ENCODE data around the gene PPIG. TPM values are rescaled to one million over a fixed set of nuclear protein-coding genes. Genes with fewer than 3 reads are reported as not detected.
"Not testable (repeated sequence)": the region's sequence is repeated elsewhere in the genome, so short reads cannot be mapped to it uniquely, and the experiment has no call there.

Gene PPIG
- total RNA-seq, 1 donor from 2014 or later: 54.2 TPM

- DNase-seq (ENCODE audit: low spot score): no peak
- Mint-ChIP-seq H3K27ac (no peak overlapping the region), H3K36me3 (ENCODE audit: low read depth) (peaks cover 17% of the 10 kb centered on the region), H3K4me1 (ENCODE audit: low read depth) (peaks cover 32% of the 10 kb centered on the region), H3K27me3 (ENCODE audit: insufficient read depth) (no peaks in the 10 kb centered on the region), H3K9me3 (no peaks in the 10 kb centered on the region), H3K4me3 (peak overlapping the region; percentile 99)
- intact Hi-C loops (cut with micrococcal nuclease): loop anchor here (1.0 to 10.0 kb wide), 7 partner anchors 9 to 1362 kb away; partner anchors contain the start of genes BBS5, CFAP210, PHOSPHO2 and PPIG
Measured at GRCh38 chr2:169572821-169573159, 11.4 kb upstream of the PPIG start.

DNA sequence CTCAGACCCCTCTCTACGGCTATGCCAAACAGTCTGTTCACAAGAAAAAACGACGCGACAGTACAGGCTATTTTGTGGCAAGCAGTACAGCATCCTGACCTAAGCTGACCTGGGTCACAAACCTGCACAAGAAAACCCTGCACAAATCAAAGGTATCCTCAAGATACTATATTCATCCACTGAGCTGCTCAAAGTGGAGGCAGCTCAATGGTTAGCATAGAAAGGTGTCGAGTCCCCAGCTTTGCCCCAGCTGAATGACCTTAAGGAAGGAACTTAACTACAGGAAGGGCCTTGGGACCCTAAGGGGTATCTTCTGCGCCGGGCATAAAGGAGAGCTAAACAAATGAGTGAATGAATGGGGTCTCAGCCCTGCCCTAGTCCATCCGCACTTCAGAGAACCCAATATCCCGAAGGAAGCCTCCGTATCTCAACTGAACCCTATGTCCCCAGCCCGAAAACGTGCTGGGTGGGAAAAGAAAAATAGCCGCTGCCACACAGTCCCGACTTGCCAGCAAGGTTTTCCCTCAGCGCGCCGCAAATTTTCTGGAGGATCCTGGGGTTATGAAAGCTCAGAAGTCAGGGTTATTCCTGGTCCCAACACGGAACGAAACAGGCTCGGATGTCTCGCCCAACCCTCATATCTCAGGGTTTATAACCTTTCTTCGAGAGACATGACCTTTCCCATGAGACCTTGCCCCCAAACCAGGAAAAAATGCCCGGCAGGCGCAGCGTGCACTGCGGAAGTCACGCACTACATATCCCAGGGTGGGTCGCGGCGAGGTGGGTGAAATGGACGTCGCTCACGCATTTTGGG lies 10.8 kb upstream of the PPIG start, which contains the start of gene FASTKD1:
Gene FASTKD1, minus strand, starts transcription at position 706 of the 814 bp plus-strand sequence. CDS start 1,836 bp downstream, outside the sequence.
- peaks cover 14% of the 10 kb centered on the region for H3K36me3 Mint-ChIP-seq (ENCODE audit: low read depth)
- intact Hi-C loops (cut with micrococcal nuclease): loop anchor here (1.0 to 10.0 kb wide), 7 partner anchors 10 to 1361 kb away; partner anchors contain the start of genes BBS5, CFAP210, PHOSPHO2 and PPIG

DNA sequence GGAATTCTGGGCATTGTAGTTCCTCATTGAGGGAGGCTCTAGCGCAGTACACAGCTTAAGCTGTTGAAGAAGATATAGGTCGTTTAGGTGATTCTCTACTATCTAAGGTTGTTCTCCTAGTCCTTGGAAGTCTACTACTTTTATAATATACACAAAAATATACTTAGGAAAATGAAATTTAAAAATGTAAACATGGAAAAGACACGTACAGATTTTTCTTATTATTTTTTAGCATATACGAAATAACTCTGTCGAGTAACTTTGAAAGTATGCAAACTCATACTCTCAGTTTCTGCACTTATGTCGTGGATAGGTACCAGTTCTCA lies 10.2 kb upstream of the PPIG start:
- Mint-ChIP-seq H3K27ac (peak overlapping the region; percentile 90), H3K4me3 (peak overlapping the region; percentile 99), H3K36me3 (ENCODE audit: low read depth) (peaks cover 14% of the 10 kb centered on the region), H3K27me3 (ENCODE audit: insufficient read depth) (peaks cover 4% of the 10 kb centered on the region), H3K4me1 (ENCODE audit: low read depth) (peaks cover 32% of the 10 kb centered on the region), H3K9me3 (no peaks in the 10 kb centered on the region)
- intact Hi-C loops (cut with micrococcal nuclease): loop anchor here (1.0 to 10.0 kb wide), 7 partner anchors 10 to 1361 kb away; partner anchors contain the start of genes BBS5, CFAP210, PHOSPHO2 and PPIG
- DNase-seq (ENCODE audit: low spot score): no peak

More for the DNA sequence above, 10.8 kb upstream of the PPIG start, which contains the start of gene FASTKD1:
- peaks cover 32% of the 10 kb centered on the region for H3K4me1 Mint-ChIP-seq (ENCODE audit: low read depth)
- peak within 1 kb of the TSS; percentile 99 for H3K4me3 Mint-ChIP-seq
- DNase-seq (ENCODE audit: low spot score): peak; percentile 82
- peak within 1 kb of the TSS; percentile 90 for H3K27ac Mint-ChIP-seq
- H3K27me3 Mint-ChIP-seq (ENCODE audit: insufficient read depth): no peaks in the 10 kb centered on the region
- H3K9me3 Mint-ChIP-seq: no peaks in the 10 kb centered on the region

DNA sequence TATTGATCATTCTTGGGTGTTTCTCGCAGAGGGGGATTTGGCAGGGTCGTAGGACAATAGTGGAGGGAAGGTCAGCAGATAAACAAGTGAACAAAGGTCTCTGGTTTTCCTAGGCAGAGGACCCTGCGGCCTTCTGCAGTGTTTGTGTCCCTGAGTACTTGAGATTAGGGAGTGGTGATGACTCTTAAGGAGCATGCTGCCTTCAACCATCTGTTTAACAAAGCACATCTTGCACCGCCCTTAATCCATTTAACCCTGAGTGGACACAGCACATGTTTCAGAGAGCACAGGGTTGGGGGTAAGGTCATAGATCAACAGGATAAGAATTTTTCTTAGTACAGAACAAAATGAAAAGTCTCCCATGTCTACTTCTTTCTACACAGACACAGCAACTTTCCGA lies 9.6 kb upstream of the PPIG start:
- not testable (repeated sequence) for H3K27ac Mint-ChIP-seq; DNase-seq (ENCODE audit: low spot score); H3K9me3 Mint-ChIP-seq; H3K27me3 Mint-ChIP-seq (ENCODE audit: insufficient read depth); H3K4me3 Mint-ChIP-seq
- intact Hi-C loops (cut with micrococcal nuclease): loop anchor here (5.0 to 10.0 kb wide), 3 partner anchors 97 to 1360 kb away; partner anchors contain the start of genes BBS5 and STK39
- Mint-ChIP-seq H3K4me1 (ENCODE audit: low read depth) (peaks cover 27% of the 10 kb centered on the region), H3K36me3 (ENCODE audit: low read depth) (peaks cover 14% of the 10 kb centered on the region)

GRCh38 chr2:169575264-169575663 lies 8.9 kb upstream of the PPIG start:
- H3K27me3 Mint-ChIP-seq (ENCODE audit: insufficient read depth); H3K4me3 Mint-ChIP-seq; H3K9me3 Mint-ChIP-seq; DNase-seq (ENCODE audit: low spot score); H3K27ac Mint-ChIP-seq; H3K36me3 Mint-ChIP-seq (ENCODE audit: low read depth): not testable (repeated sequence)
- H3K4me1 Mint-ChIP-seq (ENCODE audit: low read depth): peaks cover 21% of the 10 kb centered on the region
- intact Hi-C loops (cut with micrococcal nuclease): loop anchor here (10.0 kb wide), 1 partner anchor 1360 kb away; no protein-coding TSS in a partner anchor

DNA sequence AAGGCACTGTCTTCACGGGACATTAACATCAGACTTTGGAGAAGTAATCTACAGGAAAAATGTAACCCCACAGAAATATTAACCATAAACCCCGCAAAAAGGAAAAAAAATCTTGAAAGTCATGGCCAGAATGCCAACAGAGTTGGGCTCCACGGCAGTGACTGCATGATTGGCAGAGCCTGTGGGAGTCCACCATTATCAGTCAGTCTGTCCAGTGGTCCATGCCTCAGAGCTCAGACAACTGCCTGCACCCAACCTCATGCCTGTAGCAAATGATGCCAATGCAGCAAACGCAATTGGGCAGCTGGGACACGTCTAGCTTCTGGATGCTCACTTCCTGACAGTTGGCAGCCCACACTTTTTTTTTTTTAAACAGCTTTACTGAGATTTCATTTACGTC lies 5.1 kb upstream of the PPIG start:
- DNase-seq (ENCODE audit: low spot score): no peak
- Mint-ChIP-seq H3K27me3 (ENCODE audit: insufficient read depth) (peaks cover 6% of the 10 kb centered on the region), H3K9me3 (peaks cover 12% of the 10 kb centered on the region), H3K4me1 (ENCODE audit: low read depth) (peaks cover 2% of the 10 kb centered on the region), H3K36me3 (ENCODE audit: low read depth) (peaks cover 5% of the 10 kb centered on the region), H3K27ac (no peak overlapping the region), H3K4me3 (no peak overlapping the region)
- intact Hi-C loops (cut with micrococcal nuclease): loop anchor here (10.0 kb wide), 1 partner anchor 1356 kb away; no protein-coding TSS in a partner anchor

DNA sequence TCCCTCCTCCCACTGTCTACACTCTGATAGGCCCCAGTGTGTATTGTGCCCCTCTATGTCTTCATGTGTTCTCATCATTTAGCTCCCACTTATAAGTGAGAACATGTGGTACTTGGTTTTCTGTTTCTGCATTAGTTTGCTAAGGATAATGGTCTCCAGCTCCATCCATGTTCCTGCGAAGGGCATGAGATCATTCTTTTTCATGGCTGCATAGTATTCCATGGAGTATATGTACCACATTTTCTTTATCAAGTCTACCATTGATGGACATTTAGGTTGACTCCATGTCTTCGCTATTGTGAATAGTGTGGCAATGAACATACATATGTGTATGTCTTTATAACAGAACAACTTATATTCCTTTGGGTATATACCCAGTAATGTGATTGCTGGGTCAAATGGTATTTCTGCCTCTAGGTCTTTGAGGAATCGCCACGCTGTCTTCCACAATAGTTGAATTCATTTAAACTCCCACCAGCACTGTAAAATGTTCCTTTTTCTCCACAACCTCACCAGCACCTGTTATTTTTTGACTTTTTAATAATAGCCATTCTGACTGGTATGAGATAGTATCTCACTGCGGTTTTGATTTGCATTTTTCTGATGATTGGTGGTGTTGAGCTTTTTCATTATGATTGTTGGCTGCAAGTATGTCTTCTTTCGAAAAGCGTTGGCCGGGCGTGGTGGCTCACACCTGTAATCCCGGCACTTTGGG lies 1.4 kb upstream of the PPIG start:
- H3K27ac Mint-ChIP-seq; H3K4me3 Mint-ChIP-seq; DNase-seq (ENCODE audit: low spot score); H3K27me3 Mint-ChIP-seq (ENCODE audit: insufficient read depth); intact Hi-C loops (cut with micrococcal nuclease): not testable (repeated sequence)
- Mint-ChIP-seq H3K9me3 (peaks cover 13% of the 10 kb centered on the region), H3K4me1 (ENCODE audit: low read depth) (peaks cover 17% of the 10 kb centered on the region), H3K36me3 (ENCODE audit: low read depth) (peaks cover 13% of the 10 kb centered on the region)

- H3K4me1 Mint-ChIP-seq (ENCODE audit: low read depth): peaks cover 17% of the 10 kb centered on the region
- H3K4me3 Mint-ChIP-seq: peak overlapping the region; percentile 100
- H3K27me3 Mint-ChIP-seq (ENCODE audit: insufficient read depth): peaks cover 8% of the 10 kb centered on the region
- H3K9me3 Mint-ChIP-seq: peaks cover 13% of the 10 kb centered on the region
- peaks cover 13% of the 10 kb centered on the region for H3K36me3 Mint-ChIP-seq (ENCODE audit: low read depth)
- intact Hi-C loops (cut with micrococcal nuclease): no loop called here
- no peak for DNase-seq (ENCODE audit: low spot score)
- H3K27ac Mint-ChIP-seq: no peak overlapping the region
Measured at GRCh38 chr2:169583518-169583917, 633 bp upstream of the PPIG start.

DNA sequence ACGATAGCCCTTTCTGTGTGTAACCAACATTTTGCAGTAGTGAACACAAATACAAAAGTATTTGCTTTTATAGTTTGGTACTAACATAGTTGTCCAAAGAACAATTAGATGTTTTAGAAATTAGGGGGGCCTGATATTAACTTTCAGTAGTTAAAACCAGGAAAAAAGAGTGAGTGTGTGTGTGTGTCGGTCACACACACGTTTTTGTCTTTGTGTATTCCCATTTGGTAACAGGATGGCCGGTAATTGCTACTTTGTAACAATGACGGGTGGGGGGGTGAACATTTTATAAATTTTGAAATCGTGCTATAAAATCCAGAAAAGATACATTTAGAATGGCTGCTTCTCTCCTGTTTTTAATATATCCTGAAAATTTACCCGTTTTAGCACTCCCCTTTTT lies 1.5 kb downstream of the PPIG start:
- DNase-seq (ENCODE audit: low spot score): no peak
- Mint-ChIP-seq H3K9me3 (peaks cover 13% of the 10 kb centered on the region), H3K36me3 (ENCODE audit: low read depth) (peaks cover 13% of the 10 kb centered on the region), H3K27ac (peak overlapping the region; percentile 100), H3K4me1 (ENCODE audit: low read depth) (peaks cover 32% of the 10 kb centered on the region), H3K27me3 (ENCODE audit: insufficient read depth) (peaks cover 2% of the 10 kb centered on the region), H3K4me3 (peak overlapping the region; percentile 100)
- intact Hi-C loops (cut with micrococcal nuclease): no loop called here

GRCh38 chr2:169590804-169591203 lies 6.7 kb downstream of the PPIG start:
- intact Hi-C loops (cut with micrococcal nuclease): no loop called here
- H3K36me3 Mint-ChIP-seq (ENCODE audit: low read depth): peaks cover 4% of the 10 kb centered on the region
- H3K27ac Mint-ChIP-seq: no peak overlapping the region
- H3K9me3 Mint-ChIP-seq: no peaks in the 10 kb centered on the region
- H3K4me3 Mint-ChIP-seq: no peak overlapping the region
- no peaks in the 10 kb centered on the region for H3K27me3 Mint-ChIP-seq (ENCODE audit: insufficient read depth)
- no peak for DNase-seq (ENCODE audit: low spot score)
- H3K4me1 Mint-ChIP-seq (ENCODE audit: low read depth): peaks cover 23% of the 10 kb centered on the region

GRCh38 chr2:169596546-169596945 lies 12.4 kb downstream of the PPIG start:
- DNase-seq (ENCODE audit: low spot score): not testable (repeated sequence)

GRCh38 chr2:169598982-169599381 lies 14.8 kb downstream of the PPIG start:
- no peak overlapping the region for H3K27ac Mint-ChIP-seq
- intact Hi-C loops (cut with micrococcal nuclease): no loop called here

More at GRCh38 chr2:169596546-169596945, 12.4 kb downstream of the PPIG start:
- H3K36me3 Mint-ChIP-seq (ENCODE audit: low read depth); H3K4me3 Mint-ChIP-seq; intact Hi-C loops (cut with micrococcal nuclease); H3K4me1 Mint-ChIP-seq (ENCODE audit: low read depth); H3K27me3 Mint-ChIP-seq (ENCODE audit: insufficient read depth); H3K9me3 Mint-ChIP-seq; H3K27ac Mint-ChIP-seq: not testable (repeated sequence)

GRCh38 chr2:169599568-169599967 lies 15.4 kb downstream of the PPIG start:
- no peak overlapping the region for H3K4me3 Mint-ChIP-seq
- no peaks in the 10 kb centered on the region for H3K9me3 Mint-ChIP-seq
- H3K27me3 Mint-ChIP-seq (ENCODE audit: insufficient read depth): no peaks in the 10 kb centered on the region
- intact Hi-C loops (cut with micrococcal nuclease): no loop called here
- no peak overlapping the region for H3K27ac Mint-ChIP-seq
- H3K36me3 Mint-ChIP-seq (ENCODE audit: low read depth): peaks cover 7% of the 10 kb centered on the region
- H3K4me1 Mint-ChIP-seq (ENCODE audit: low read depth): peaks cover 6% of the 10 kb centered on the region
- DNase-seq (ENCODE audit: low spot score): no peak

More at GRCh38 chr2:169598982-169599381, 14.8 kb downstream of the PPIG start:
- Mint-ChIP-seq H3K36me3 (ENCODE audit: low read depth) (peaks cover 5% of the 10 kb centered on the region), H3K4me1 (ENCODE audit: low read depth) (peaks cover 6% of the 10 kb centered on the region), H3K4me3 (no peak overlapping the region), H3K27me3 (ENCODE audit: insufficient read depth) (no peaks in the 10 kb centered on the region), H3K9me3 (no peaks in the 10 kb centered on the region)
- DNase-seq (ENCODE audit: low spot score): no peak

Measured in activated T-helper 1 cell treated with anti-CD3 and anti-CD28 coated beads, Interleukin-12 subunit alpha, Interleukin-12 subunit beta, Interleukin-2, Interleukin-4 antibody, amounts not matched to agents 30 ng/mL and 10 ng/mL and 1 ng/mL, durations not matched to agents 14 hours and 24 hours and 36 hours (primary cell).